Uterus (tissue), 2 donors: ENCODE results near the gene CARF.

Source experiments
- CTCF ChIP-seq, 4 experiments: fragments of 200-600 bp in 2 of 4; fragments of 450-650 bp in 2 of 4; sonication (generic) in 2 of 4; IDR thresholded peaks; one replicate each; pipeline ENCODE4 v1.5.1; 2016 to 2019; ENCODE audit warnings: antibody characterized with exemption in 4 of 4, mild to moderate bottlenecking in 2 of 4, moderate library complexity in 1 of 4
- POLR2A ChIP-seq, 2 donors: fragments of 450-650 bp; IDR thresholded peaks; one replicate each; pipeline ENCODE4 v1.6.1; 2016; ENCODE audit warnings: antibody characterized with exemption in 2 of 2, mild to moderate bottlenecking in 1 of 2, moderate library complexity in 1 of 2

GRCh38 chr2:203021991-203022390 is 109.9 kb downstream of the CARF start:
- TF ChIP-seq CTCF (IDR thresholded peaks at IDR 0.05) (no peak), POLR2A (IDR thresholded peaks at IDR 0.05) (no peak)
